SKM-1 (cell line): ENCODE measurements around the gene FBXO31.
"Not testable (repeated sequence)": the region's sequence is repeated elsewhere in the genome, so short reads cannot be mapped to it uniquely, and the experiment has no call there.

Experiments used
- DNase-seq: peaks from one replicate; lab custom pipeline; 2025; ENCODE audit not compliant: unreplicated experiment; lab: John Stamatoyannopoulos, UW

FBXO31 gene

GRCh38 chr16:87365021-87365713 lies 18.4 kb downstream of the FBXO31 start:
- DNase-seq, result no peak

GRCh38 chr16:87363771-87364455 lies 19.7 kb downstream of the FBXO31 start:
- no peak for DNase-seq

GRCh38 chr16:87362828-87363559 lies 20.6 kb downstream of the FBXO31 start:
- DNase-seq, result not testable (repeated sequence)

GRCh38 chr16:87361916-87362619 lies 21.5 kb downstream of the FBXO31 start:
- no peak for DNase-seq

GRCh38 chr16:87360862-87361610 lies 22.5 kb downstream of the FBXO31 start:
- DNase-seq, result no peak

- DNase-seq, result no peak
These were observed 24.5 kb downstream of the FBXO31 start for GRCh38 chr16:87359121-87359520.

GRCh38 chr16:87358696-87359095 lies 24.9 kb downstream of the FBXO31 start:
- DNase-seq, result no peak

GRCh38 chr16:87358250-87358649 lies 25.3 kb downstream of the FBXO31 start:
- no peak for DNase-seq

GRCh38 chr16:87356491-87356853 lies 27.1 kb downstream of the FBXO31 start:
- no peak for DNase-seq

GRCh38 chr16:87353613-87354012 lies 30.0 kb downstream of the FBXO31 start:
- no peak for DNase-seq

- DNase-seq, result no peak
These were observed 30.8 kb downstream of the FBXO31 start for GRCh38 chr16:87352818-87353217.

GRCh38 chr16:87351320-87351698 lies 32.3 kb downstream of the FBXO31 start:
- no peak for DNase-seq

GRCh38 chr16:87350681-87351319 lies 32.8 kb downstream of the FBXO31 start:
- no peak for DNase-seq

- DNase-seq, result no peak
These were observed 33.5 kb downstream of the FBXO31 start for GRCh38 chr16:87350031-87350430.

GRCh38 chr16:87348616-87349157 lies 34.9 kb downstream of the FBXO31 start:
- no peak for DNase-seq

GRCh38 chr16:87347932-87348615 lies 35.5 kb downstream of the FBXO31 start:
- no peak for DNase-seq

GRCh38 chr16:87346517-87347060 lies 37.0 kb downstream of the FBXO31 start:
- DNase-seq, result no peak

- no peak for DNase-seq
These were observed 37.7 kb downstream of the FBXO31 start for GRCh38 chr16:87345726-87346424.
